Epithelial cell of proximal tubule (primary cell): ENCODE results near the gene ARHGEF26. TPM values are rescaled to one million over a fixed set of nuclear protein-coding genes. Genes with fewer than 3 reads are reported as not detected.

ENCODE experiments used
- DNase-seq: peaks from one replicate; pipeline ENCODE4 v3.0.0-alpha.2; 2011; ENCODE audit warnings: low read depth
- H3K4me3 ChIP-seq: 2 replicates; pipeline ENCODE4 v1.5.1; 2011; ENCODE audit warnings: low read depth, mild to moderate bottlenecking, low read length
- total RNA-seq: library from RNA; depleted of rRNA; stranded (reverse); fragments of >200 nt; gene quantifications from 2 replicates; pipeline ENCODE4 v1.2.3, GENCODE V29; 2015
- TF ChIP-seq, protein P1 (sequence below): conservative IDR thresholded peaks from 2 replicates; pipeline ENCODE4 v1.5.1; 2012; ENCODE audit warnings: low read depth, mild to moderate bottlenecking, low read length

Gene ARHGEF26
- total RNA-seq, 1 donor from 2014 or later = 2.9 TPM

DNA sequence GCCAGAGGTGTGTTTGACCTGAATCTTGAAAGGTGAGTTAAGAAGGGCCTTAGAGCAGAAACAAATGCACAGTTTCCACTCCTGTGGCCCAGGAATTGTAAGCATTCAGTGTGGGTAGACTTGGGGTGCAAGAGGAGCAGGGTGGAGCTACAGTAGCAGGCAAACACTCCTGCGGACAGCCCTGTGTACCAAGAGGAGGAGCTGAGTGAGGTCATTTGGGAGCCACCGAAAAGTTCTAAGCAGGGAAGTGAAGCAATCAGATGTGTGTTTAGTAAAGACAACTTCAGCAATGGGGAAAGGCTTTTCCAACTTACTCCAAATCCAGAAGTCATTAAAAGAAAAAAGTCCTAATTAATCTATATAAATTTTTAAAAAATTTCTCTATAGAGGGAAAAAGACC, 99.3 kb downstream of the ARHGEF26 start:
- DNase-seq = no peak
- no peak overlapping the region for H3K4me3 ChIP-seq
- TF ChIP-seq, protein P1, sequence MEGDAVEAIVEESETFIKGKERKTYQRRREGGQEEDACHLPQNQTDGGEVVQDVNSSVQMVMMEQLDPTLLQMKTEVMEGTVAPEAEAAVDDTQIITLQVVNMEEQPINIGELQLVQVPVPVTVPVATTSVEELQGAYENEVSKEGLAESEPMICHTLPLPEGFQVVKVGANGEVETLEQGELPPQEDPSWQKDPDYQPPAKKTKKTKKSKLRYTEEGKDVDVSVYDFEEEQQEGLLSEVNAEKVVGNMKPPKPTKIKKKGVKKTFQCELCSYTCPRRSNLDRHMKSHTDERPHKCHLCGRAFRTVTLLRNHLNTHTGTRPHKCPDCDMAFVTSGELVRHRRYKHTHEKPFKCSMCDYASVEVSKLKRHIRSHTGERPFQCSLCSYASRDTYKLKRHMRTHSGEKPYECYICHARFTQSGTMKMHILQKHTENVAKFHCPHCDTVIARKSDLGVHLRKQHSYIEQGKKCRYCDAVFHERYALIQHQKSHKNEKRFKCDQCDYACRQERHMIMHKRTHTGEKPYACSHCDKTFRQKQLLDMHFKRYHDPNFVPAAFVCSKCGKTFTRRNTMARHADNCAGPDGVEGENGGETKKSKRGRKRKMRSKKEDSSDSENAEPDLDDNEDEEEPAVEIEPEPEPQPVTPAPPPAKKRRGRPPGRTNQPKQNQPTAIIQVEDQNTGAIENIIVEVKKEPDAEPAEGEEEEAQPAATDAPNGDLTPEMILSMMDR = no peak

- no peak overlapping the region for H3K4me3 ChIP-seq
- DNase-seq = no peak
- TF ChIP-seq, protein P1 = no peak
These were observed 102.3 kb downstream of the ARHGEF26 start for GRCh38 chr3:154223519-154223918.

- H3K4me3 ChIP-seq = no peak overlapping the region
- DNase-seq = no peak
- TF ChIP-seq, protein P1 = no peak
These were observed 103.2 kb downstream of the ARHGEF26 start for GRCh38 chr3:154224366-154224765.

GRCh38 chr3:154224866-154225265, 103.7 kb downstream of the ARHGEF26 start:
- no peak overlapping the region for H3K4me3 ChIP-seq

DNA sequence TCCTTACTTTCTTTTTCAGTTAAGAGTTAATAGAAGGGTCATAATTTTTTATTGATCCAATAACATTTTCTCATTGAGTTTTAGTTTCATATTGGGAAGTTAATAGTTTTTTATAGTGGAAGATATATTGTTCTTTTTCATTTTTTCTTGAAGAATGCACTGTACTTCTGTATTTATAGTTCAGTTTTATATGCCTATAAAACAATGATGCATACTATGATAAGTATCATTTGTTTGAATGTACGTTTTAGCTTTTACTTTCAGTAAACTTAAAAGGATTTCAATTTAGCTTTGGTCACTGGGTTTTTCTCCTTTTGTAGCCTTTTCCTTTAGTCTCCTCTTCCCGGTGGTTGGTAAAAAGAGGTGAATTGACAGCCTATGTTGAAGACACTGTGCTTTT, 104.3 kb downstream of the ARHGEF26 start:
- no peak for DNase-seq
- no peak overlapping the region for H3K4me3 ChIP-seq
- TF ChIP-seq, protein P1 = no peak

More at GRCh38 chr3:154224866-154225265, 103.7 kb downstream of the ARHGEF26 start:
- no peak for DNase-seq
- TF ChIP-seq, protein P1 = no peak

DNA sequence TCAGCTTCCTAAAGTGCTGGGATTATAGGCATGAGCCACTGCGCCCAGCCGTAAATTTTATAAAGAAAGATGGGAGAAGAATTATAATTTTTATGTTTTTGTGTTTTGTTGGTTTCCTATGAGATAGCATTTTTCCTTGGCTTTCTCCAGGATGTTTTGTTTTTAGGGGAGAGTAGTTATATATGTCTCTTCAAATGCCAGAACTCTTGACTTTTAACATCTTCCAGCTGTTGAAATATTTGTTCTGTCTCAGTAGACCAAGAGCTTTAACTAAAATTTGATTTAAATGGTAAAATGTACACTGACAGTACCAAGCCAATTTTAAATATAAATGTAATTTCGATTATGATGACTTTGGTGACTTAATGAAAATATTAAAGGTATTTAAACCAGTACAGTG, 106.3 kb downstream of the ARHGEF26 start:
- TF ChIP-seq, protein P1 = no peak
- H3K4me3 ChIP-seq = no peak overlapping the region
- no peak for DNase-seq

DNA sequence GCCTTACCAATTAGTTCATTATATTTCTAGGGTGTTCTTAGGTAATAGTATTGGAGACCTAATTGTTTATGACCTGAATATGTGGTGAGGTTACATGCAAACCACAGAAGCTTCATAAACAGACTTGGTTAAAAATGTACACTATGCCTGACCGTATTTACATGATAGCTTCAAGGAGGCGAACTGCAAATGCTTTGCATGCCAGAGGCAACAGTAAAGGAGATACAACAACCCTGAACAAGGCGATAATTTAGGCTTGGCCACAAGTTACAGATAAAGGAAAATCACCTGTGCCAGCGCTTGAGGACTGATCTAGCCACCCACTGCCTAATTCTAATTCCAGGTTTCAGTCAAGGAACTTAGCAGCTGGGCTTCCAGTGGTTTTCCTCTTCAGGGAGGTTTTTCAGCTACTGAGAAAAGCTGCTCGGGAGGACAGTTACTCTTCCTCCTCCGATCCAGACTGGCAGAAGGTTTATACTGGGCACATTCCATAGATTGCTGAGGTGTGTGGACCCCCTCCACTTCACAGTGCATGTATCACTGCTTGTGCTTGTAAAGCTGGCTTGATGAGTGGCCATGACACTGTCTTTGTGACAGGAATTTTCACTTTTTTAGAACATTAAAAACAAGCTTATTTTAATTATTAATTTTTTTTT, 107.5 kb downstream of the ARHGEF26 start:
- DNase-seq = no peak
- no peak overlapping the region for H3K4me3 ChIP-seq
- TF ChIP-seq, protein P1 = no peak
